T-helper 17 cell (primary cell): ENCODE data around the gene SPEM1. TPM values are rescaled to one million over a fixed set of nuclear protein-coding genes. Genes with fewer than 3 reads are reported as not detected.
A peak's percentile ranks its signal among the peaks of the same experiment; 100 is the strongest.

ENCODE experiments used
- ATAC-seq: fragments of 150-1000 bp; cut with Tn5 transposase; 2 replicates; pipeline ENCODE4 v1.10.0; 2021; ENCODE audit warnings: mild to moderate bottlenecking, moderate library complexity
- DNase-seq, 3 donors: peaks; one replicate each; pipeline versions ENCODE4 v3.0.0 to v3.0.0-alpha.2; 2020 to 2021
- H3K9me3 ChIP-seq: one replicate; pipeline ENCODE4 v1.7.0; 2013; ENCODE audit warnings: low read length, mild to moderate bottlenecking; ENCODE audit not compliant: control insufficient read depth, poor library complexity, severe bottlenecking
- H3K27ac Mint-ChIP-seq: one replicate; pipeline ENCODE4 v1.8.0; 2022; ENCODE audit warnings: mild to moderate bottlenecking, moderate library complexity, mixed read lengths
- H3K27me3 Mint-ChIP-seq: one replicate; pipeline ENCODE4 v1.8.0; 2022; ENCODE audit warnings: mixed read lengths
- H3K36me3 Mint-ChIP-seq: one replicate; pipeline ENCODE4 v1.8.0; 2022; ENCODE audit warnings: low read depth, mixed read lengths
- H3K4me1 Mint-ChIP-seq: one replicate; pipeline ENCODE4 v1.8.0; 2022; ENCODE audit warnings: mild to moderate bottlenecking, mixed read lengths
- H3K4me3 Mint-ChIP-seq: one replicate; pipeline ENCODE4 v1.8.0; 2022; ENCODE audit warnings: mild to moderate bottlenecking, moderate library complexity, mixed read lengths
- total RNA-seq, 4 donors: library from RNA in 2 of 4; stranded (reverse) in 2 of 4; gene quantifications; one replicate each; pipeline ENCODE4 v1.2.3 and lab custom pipeline; 2022 to 2026

The SPEM1 gene
- total RNA-seq, 2 donors from 2014 or later = not detected

- H3K27ac Mint-ChIP-seq = peak overlapping the region; percentile 78
- peaks cover 2% of the 10 kb centered on the region for H3K36me3 Mint-ChIP-seq
- DNase-seq (no peak), ATAC-seq (no peak)
- no peaks in the 10 kb centered on the region for H3K9me3 ChIP-seq
- H3K4me1 Mint-ChIP-seq = peaks cover 25% of the 10 kb centered on the region
- H3K4me3 Mint-ChIP-seq = peak overlapping the region; percentile 93
- no peaks in the 10 kb centered on the region for H3K27me3 Mint-ChIP-seq
These were observed 14.5 kb upstream of the SPEM1 start for GRCh38 chr17:7405350-7406234.

DNA sequence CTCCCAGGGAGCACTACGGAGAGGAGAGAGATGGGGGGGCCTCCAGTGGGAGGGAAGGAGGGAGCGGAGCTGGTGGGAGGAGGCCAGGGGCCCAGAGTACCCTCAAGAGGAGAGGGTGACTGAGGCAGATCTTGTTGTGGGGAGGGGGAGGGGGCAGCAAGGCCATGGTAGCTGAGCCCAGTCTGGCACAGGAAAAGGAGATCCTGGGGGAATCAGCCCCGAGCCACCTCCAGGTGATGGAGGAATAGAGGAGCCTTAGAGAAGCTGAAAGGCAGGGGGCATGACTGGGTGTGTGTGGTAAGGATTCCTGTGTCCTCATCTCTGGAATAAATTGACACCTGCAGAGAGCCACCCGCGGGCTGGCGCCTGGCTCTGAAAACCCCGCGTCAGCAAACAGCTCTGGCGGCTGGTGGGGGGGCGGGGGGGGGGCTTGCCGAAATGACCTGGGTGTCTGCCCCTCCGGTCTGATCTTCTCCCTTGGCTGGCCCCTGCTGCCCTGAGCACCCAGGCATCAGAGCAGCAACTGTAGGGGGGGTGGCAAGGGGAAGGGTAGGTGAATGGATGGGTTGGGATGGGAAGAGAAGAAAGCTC, 13.8 kb upstream of the SPEM1 start:
- no peak for ATAC-seq
- DNase-seq = no peak
- Mint-ChIP-seq H3K27ac (peak overlapping the region; percentile 78), H3K36me3 (peaks cover 2% of the 10 kb centered on the region), H3K4me1 (peaks cover 25% of the 10 kb centered on the region), H3K4me3 (peak overlapping the region; percentile 84), H3K27me3 (no peaks in the 10 kb centered on the region)
- no peaks in the 10 kb centered on the region for H3K9me3 ChIP-seq

DNA sequence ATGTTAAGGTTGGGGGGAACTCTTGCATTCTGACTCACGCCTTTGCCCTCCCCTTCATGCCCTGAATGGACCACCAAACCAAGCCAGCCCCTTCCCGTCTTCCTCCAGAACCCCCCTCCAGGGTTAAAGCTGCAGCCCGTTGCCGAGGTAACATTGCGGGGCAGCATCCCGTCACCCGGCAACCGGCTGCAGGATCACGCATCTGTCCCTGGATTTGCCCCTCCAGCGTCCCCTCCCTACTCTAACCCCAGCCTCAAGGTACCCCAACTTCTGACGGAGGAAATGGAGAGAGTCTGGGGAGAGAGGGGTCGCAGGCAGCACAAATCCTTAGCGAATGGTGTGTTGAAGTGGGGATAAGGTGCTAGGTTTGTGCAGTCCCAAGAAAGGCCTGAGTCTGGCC, 13.0 kb upstream of the SPEM1 start:
- H3K4me1 Mint-ChIP-seq = peaks cover 25% of the 10 kb centered on the region
- DNase-seq = no peak
- H3K36me3 Mint-ChIP-seq = peaks cover 2% of the 10 kb centered on the region
- ATAC-seq = no peak
- H3K4me3 Mint-ChIP-seq = peak overlapping the region; percentile 56
- no peaks in the 10 kb centered on the region for H3K9me3 ChIP-seq
- H3K27ac Mint-ChIP-seq = no peak overlapping the region
- H3K27me3 Mint-ChIP-seq = no peaks in the 10 kb centered on the region

DNA sequence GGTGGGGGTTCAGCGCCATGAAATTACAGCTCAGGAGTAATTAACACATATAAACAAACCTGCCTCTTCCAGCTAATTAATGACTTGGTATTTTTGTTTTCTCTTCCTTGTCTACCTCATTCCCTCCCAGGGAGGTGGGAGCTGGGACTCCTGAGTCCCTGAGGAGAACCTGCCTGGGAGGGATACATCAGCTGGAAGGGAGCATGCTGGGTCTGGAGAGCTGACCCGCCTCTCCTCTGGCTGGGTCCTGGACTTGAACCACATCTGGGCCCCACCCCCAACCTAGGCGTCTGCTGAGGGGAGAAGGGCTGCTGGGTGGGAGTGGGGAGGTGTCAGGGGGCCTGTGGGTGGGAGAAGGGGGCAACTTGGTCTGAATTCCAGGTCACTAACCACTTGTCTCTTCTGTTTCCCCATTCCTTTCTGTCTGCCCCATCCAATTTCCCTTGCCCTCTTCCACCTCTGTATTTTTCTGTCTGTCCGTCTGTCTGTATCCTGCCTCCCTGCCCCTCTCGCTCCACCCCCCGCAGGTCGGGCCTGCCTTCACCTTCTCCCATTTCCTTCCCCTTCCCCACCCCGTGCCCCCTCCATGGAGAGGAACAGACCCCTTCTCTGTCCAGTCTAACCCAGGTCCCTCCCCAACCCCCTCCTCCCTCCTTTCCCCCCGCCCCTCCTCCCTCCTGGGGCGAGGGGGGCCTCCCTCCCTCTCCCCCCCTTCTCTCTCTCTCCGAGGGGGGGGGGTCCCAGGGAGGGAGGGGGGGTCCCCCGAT, 12.5 kb upstream of the SPEM1 start, which contains the start of gene NLGN2:
NLGN2 (plus strand) TSS at position 361 of the 767 bp plus-strand sequence. CDS start 411 bp downstream, outside the sequence.
- peak within 1 kb of the TSS; percentile 67 for H3K4me3 Mint-ChIP-seq
- DNase-seq (no peak), ATAC-seq (no peak)
- H3K27ac Mint-ChIP-seq = no peak within 1 kb of the TSS
- H3K27me3 Mint-ChIP-seq = no peaks in the 10 kb centered on the region
- H3K36me3 Mint-ChIP-seq = peaks cover 2% of the 10 kb centered on the region
- no peaks in the 10 kb centered on the region for H3K9me3 ChIP-seq
- peaks cover 25% of the 10 kb centered on the region for H3K4me1 Mint-ChIP-seq

GRCh38 chr17:7408252-7408727, 11.8 kb upstream of the SPEM1 start:
- ATAC-seq (no peak), DNase-seq (no peak)
- no peaks in the 10 kb centered on the region for H3K27me3 Mint-ChIP-seq
- H3K9me3 ChIP-seq = no peaks in the 10 kb centered on the region
- peaks cover 24% of the 10 kb centered on the region for H3K4me1 Mint-ChIP-seq
- H3K4me3 Mint-ChIP-seq = peak overlapping the region; percentile 67
- H3K27ac Mint-ChIP-seq = no peak overlapping the region
- H3K36me3 Mint-ChIP-seq = peaks cover 2% of the 10 kb centered on the region

DNA sequence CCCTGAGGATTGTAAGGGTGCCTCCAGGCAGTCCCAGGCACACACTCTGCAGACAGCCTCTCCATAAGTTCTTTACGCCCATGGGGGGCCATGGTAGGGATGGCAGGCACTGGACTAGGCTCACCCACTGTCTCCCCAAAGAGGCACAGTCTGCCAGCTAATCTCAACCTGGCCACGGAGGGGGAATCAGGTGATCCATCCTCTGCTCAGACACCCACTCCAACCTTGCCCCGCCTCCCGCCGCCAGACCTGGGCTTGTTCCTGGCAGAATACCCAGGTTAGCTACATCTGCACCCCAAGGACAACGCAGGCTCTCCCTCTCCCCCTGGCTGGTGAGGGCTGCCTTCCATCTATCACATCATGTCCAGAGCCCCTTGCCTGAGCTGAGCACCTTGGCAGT, 11.3 kb upstream of the SPEM1 start:
- no peaks in the 10 kb centered on the region for H3K27me3 Mint-ChIP-seq
- H3K36me3 Mint-ChIP-seq = peaks cover 2% of the 10 kb centered on the region
- H3K27ac Mint-ChIP-seq = no peak overlapping the region
- H3K4me3 Mint-ChIP-seq = peak overlapping the region; percentile 67
- ATAC-seq (no peak), DNase-seq (no peak)
- H3K4me1 Mint-ChIP-seq = peaks cover 24% of the 10 kb centered on the region
- H3K9me3 ChIP-seq = no peaks in the 10 kb centered on the region

DNA sequence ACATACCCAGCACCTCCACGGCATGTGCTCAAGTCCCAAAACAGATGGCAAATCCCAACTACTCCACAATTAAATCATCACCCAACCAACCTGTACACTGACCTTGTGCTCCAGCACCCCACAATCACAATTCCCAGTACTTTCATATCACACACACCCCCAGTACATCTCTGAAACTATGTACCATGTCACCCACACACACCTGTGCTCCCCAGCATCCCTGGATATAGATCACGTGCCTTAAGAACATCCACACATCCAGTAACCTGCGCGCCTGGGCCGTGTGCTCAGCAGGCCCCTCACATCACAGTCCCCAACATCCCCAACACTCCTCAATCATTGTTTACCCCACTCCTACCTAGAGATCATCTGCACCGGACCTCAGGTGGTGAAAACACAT, 10.4 kb upstream of the SPEM1 start:
- no peak for ATAC-seq
- H3K27me3 Mint-ChIP-seq = no peaks in the 10 kb centered on the region
- H3K27ac Mint-ChIP-seq = peak overlapping the region; percentile 22
- peaks cover 24% of the 10 kb centered on the region for H3K4me1 Mint-ChIP-seq
- peaks cover 2% of the 10 kb centered on the region for H3K36me3 Mint-ChIP-seq
- peak overlapping the region; percentile 67 for H3K4me3 Mint-ChIP-seq
- DNase-seq = no peak
- no peaks in the 10 kb centered on the region for H3K9me3 ChIP-seq

GRCh38 chr17:7410634-7411426, 9.3 kb upstream of the SPEM1 start:
- Mint-ChIP-seq H3K27me3 (no peaks in the 10 kb centered on the region), H3K4me1 (peaks cover 18% of the 10 kb centered on the region), H3K4me3 (no peak overlapping the region), H3K36me3 (peaks cover 2% of the 10 kb centered on the region), H3K27ac (no peak overlapping the region)
- DNase-seq = no peak
- no peak for ATAC-seq
- no peaks in the 10 kb centered on the region for H3K9me3 ChIP-seq

- Mint-ChIP-seq H3K4me3 (no peak overlapping the region), H3K27ac (no peak overlapping the region), H3K4me1 (peaks cover 13% of the 10 kb centered on the region), H3K36me3 (no peaks in the 10 kb centered on the region), H3K27me3 (no peaks in the 10 kb centered on the region)
- DNase-seq (no peak), ATAC-seq (no peak)
- H3K9me3 ChIP-seq = no peaks in the 10 kb centered on the region
These were observed 8.7 kb upstream of the SPEM1 start for GRCh38 chr17:7411427-7411750.

- Mint-ChIP-seq H3K27me3 (no peaks in the 10 kb centered on the region), H3K4me1 (peaks cover 11% of the 10 kb centered on the region), H3K27ac (no peak overlapping the region), H3K36me3 (no peaks in the 10 kb centered on the region), H3K4me3 (no peak overlapping the region)
- no peaks in the 10 kb centered on the region for H3K9me3 ChIP-seq
- no peak for DNase-seq
- ATAC-seq = no peak
These were observed 6.7 kb upstream of the SPEM1 start for GRCh38 chr17:7413346-7413985.

DNA sequence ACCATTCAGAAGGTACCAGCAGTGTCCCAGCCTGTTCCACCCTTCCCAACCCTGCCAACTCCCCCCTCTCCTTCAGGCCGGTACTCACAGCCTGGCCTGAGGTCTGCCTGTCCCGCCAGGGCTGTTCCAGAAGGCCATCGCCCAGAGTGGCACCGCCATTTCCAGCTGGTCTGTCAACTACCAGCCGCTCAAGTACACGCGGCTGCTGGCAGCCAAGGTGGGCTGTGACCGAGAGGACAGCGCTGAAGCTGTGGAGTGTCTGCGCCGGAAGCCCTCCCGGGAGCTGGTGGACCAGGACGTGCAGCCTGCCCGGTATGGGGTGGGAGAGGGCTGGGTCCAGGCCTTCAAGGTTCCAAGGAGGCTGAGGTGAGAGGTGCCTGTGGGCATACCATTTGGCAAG, 5.3 kb upstream of the SPEM1 start:
- no peaks in the 10 kb centered on the region for H3K36me3 Mint-ChIP-seq
- peaks cover 12% of the 10 kb centered on the region for H3K4me1 Mint-ChIP-seq
- ATAC-seq (no peak), DNase-seq (no peak)
- H3K27me3 Mint-ChIP-seq = peaks cover 6% of the 10 kb centered on the region
- H3K27ac Mint-ChIP-seq = no peak overlapping the region
- no peak overlapping the region for H3K4me3 Mint-ChIP-seq
- no peaks in the 10 kb centered on the region for H3K9me3 ChIP-seq

DNA sequence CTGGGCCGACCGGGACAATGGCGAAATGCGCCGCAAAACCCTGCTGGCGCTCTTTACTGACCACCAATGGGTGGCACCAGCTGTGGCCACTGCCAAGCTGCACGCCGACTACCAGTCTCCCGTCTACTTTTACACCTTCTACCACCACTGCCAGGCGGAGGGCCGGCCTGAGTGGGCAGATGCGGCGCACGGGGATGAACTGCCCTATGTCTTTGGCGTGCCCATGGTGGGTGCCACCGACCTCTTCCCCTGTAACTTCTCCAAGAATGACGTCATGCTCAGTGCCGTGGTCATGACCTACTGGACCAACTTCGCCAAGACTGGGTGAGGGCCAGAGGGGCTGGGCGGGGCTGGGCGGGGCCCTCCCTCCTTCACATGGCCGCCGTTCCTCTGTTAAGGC, 4.3 kb upstream of the SPEM1 start:
- ATAC-seq (no peak), DNase-seq (no peak)
- H3K27ac Mint-ChIP-seq = no peak overlapping the region
- H3K9me3 ChIP-seq = no peaks in the 10 kb centered on the region
- no peak overlapping the region for H3K4me3 Mint-ChIP-seq
- H3K27me3 Mint-ChIP-seq = peaks cover 6% of the 10 kb centered on the region
- no peaks in the 10 kb centered on the region for H3K36me3 Mint-ChIP-seq
- H3K4me1 Mint-ChIP-seq = peaks cover 9% of the 10 kb centered on the region
